HG02610 (cell line): ENCODE data around the gene ATXN7L3.
A peak's percentile ranks its signal among the peaks of the same experiment; 100 is the strongest.

ENCODE experiments used
- ATAC-seq: cut with Tn5 transposase; IDR thresholded peaks from one replicate; pipeline ENCODE4 v1.9.1; 2021; ENCODE audit warnings: mild to moderate bottlenecking, moderate library complexity; ENCODE audit not compliant: unreplicated experiment

ATXN7L3 gene

DNA sequence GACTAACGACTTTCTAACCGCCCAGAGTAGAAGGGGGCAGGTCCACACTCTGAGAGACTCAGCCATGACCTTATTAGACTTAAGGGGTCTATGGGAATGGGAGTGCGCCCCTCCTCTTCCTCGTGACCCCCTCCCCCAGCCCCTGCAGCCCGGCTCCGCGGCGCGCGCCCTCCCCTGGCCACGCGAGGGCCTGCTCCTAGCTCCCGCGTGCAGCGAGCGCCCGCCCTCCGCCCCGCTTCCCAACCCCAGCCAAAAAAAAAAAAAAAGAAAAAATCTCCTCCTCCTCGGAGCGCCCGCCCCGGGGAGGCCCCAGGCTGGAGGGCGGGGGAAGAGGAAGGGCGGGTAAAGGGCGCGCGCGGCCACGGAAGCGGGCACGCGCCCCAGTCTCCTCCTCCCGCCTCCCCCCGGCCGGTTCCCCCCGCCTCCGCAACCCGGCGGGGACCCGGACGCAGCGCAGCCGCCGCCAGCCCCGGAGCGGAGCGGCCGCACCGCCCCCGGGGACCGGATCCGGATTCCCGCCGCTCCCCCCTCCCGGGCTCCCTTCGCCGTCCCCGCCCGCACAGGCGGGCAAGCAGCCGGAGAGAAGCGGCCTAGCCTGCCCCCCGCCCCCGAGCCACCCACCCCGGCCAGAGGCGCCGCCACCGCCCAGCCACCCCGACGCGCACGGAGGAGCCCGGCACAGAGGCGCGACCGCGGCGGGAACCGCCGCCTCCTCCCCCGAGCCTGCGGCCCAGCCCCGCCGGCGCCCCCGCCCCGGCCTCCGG is 18.8 kb upstream of the ATXN7L3 start:
- peak; percentile 36 for ATAC-seq

DNA sequence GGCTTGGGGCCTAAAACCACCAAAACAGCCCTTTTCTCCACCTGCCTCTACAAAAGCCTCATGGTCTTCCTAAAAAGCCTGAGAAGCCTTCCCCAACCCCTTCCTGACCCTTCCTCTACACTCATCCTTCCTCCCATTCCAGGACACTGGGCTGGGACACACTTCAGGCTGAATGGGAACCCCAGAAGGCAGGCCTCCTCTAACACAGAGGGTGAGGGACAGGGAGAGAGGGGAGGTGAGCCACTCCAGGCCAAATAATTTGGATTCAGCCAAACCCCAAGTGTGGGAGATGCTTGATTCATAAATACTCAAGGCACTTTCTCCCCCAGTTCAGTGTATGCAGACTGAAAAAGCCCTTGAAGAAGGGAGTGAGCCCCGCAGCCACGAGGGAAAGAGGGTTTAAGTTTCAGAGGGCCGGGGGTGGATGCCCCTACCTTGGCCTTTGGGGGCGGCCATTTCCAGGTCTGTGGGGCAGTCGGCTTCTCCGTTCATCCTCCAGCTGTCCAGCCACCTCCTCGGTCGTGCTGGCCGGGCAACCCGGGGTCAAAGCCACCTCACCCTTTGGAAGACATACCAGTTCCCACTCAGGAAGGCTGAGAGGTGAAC is 18.2 kb upstream of the ATXN7L3 start:
- ATAC-seq, result no peak

DNA sequence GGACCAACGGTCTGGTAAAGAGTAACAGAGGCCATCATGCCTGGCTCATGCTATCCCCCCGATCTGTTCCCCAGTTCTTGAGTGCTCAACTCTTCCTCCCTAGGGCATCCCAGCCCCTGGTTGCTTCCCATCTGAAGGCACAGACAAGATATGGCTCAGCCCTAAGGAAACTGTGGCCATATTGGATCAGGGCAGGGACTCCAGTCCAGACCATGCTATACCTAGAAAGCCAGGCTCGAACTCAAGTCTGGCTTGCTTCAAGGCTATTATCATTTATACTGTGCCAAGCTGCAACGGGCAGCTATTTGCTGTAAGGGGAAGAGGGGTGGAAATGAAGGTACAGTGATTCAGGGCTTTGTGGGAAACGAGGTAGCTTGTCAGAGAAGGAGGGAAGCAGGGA is 17.0 kb upstream of the ATXN7L3 start:
- no peak for ATAC-seq

DNA sequence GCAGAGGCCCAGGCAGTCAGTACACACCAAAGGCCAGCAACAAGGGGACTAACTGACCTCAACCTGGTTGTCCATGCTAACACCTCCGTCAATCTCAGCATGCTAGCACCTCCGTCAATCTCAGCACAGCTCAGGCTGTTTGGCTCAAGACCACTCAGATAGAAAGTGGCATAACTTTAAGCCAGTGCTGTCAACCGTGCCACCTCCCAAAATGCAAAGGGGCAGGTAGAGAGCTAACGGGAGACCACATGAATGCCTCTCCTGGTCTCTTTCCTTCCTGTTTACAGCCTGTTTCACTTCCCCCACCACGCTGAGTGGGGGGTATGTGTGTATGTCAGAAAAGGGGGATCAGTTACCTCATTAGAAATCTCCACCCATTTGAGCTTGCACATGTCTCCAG is 16.5 kb upstream of the ATXN7L3 start:
- no peak for ATAC-seq

DNA sequence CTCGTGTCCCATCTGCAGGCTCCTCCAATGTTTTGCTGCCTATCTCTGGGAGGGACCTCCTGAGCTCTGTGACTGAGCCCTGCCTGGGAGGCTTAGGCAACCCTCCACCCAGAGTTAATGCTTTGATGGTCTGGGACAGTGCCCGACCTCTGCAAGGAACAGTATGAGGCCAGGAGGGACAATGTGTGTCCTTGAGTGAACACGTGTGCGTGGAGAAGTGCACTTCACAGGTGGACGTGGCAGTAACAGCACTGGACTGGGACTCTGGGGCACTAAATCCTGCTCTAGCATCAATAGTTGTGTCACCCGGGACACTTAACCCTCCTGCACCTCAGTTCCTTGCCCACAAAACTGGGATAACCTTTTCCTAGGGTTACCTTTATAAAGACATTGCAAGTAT is 15.2 kb upstream of the ATXN7L3 start:
- no peak for ATAC-seq

DNA sequence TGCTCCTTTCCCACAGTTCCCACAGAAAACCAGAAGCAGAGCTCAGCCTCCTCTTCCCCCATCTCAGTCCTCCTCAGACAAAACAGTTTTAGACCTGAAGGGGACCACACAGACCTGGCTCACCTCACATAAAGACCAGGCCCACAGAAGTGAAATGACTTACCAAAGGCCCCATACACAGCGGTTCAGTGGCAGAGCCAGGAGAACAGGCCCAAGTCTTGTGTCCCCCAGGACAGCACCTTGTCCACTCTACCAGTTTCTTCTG is 14.5 kb upstream of the ATXN7L3 start:
- no peak for ATAC-seq

DNA sequence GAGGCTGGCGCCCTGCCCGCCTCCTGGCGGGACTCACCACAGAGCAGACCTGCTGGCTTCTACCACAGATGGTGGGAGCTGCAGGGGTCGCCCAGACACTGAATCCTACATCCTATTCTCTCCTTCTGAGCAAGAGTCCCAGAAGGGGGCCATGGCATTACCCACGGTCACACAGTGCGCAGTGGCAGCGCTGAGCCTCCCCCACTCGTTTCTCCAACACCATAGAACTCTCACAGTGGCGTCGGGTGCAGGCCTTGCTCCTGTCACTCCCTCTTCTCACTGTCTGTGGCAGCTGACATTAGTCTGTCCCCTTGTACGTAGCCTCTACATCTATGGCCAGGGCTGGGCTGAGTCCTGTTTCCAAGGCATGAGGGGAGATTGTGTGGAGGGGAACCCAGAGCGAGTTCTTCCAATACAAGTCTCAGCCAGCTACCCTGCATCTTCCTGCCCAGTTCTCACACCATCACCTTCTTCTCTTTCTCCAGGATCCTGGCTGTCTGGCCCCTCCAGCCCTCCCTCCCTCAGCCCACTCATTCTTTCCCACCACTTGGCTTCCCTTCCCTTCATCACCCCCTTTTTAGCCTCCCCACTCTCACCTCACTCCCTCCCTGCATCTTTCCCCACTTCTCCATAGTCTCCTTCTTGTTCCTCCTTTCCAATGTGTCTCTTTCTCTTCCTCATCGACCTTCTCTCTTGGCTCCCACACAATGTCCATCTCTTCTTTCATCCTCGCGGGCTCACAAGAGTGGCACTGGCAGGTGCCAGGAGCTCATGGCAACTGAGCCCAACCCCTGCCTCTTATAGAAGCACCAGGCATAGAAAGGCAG is 13.9 kb upstream of the ATXN7L3 start:
- no peak for ATAC-seq

DNA sequence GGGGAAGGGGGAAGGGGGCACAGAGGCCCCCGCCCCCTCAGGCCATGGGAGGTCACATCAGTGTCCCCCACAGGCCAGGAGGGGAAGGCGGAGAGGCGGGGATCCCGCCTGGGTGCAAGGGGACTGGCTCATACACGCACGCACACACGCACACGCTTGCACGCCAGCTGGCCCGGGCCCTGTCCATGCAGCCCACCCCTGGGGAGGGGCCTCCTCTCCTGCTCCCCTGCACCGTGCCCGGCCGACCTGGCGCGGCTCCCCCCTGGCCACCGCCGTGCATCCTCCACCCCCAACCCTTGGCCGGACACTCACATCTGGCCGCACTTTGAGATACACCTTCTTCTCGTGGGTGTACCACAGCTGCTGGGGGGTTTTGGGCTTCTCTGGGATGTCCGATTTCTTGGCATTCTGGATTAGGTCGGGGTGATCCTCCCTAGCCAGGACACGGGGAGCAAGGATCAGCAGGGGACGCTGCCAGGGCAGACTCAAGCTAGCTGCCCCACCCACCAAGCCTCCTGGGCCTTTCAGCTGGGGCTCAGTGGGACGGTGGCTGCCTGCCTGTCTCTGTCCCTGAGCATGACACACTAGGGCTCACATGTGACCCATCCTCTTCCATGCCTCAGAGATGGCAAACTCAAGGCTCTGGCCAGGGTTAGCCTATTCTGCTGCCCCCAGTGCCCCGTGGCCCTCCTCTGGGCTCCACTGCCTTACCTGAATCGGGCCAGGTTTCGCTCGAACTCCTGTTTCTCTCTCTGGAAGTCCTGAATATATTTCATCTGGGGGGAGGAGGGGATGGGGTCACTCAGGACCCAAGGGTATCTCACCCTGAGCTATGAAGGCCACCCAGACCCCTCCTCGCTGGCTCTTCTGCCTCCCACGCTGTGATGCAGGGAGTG is 13.1 kb upstream of the ATXN7L3 start:
- ATAC-seq, result no peak

DNA sequence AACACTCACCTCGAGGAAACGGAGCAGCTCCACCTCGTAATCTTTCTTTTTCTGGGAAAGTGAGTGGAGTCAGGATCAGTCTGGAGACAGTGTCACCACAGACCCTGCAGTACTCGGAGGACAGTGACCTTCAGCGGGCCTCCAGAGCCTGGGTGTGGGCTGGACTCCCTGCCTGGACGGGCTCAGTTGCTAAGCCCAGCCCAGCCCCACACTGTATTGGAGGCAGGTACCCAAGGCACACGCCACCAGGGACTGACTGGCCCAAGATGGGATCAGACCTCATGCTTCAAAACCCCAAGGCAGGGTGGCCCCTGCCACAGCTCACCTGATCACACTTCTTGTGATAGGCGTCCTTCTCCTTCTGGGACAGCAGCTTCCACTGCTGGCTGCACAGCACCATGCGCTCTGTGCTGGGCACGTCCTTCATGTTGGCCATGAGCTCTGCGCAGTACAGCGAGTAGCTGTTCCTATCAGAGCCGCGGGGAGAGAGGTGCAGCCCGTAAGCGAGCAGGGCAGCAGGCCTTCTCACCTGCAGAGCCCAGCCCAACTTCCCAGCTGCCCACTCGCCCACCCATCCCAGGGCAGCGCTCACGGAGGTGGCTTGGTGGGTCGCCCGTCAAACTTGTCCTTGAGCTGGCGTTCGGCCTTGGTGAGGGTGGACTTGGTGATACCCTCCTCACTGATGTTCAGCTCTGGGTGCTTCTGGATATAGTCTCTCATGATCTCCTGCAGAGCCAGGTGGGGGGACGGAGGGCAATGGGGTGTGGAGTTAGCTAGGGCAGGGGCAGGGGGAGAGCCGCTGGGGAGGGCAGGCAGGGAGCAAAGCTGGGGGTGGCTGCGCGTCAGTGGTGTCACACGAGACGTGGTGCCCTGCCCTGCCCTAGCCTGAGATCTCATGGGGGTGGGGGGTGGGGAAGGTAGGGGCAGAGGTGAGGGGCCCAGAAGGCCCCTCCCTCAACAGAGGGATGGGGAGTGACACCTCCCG is 11.9 kb upstream of the ATXN7L3 start:
- no peak for ATAC-seq

DNA sequence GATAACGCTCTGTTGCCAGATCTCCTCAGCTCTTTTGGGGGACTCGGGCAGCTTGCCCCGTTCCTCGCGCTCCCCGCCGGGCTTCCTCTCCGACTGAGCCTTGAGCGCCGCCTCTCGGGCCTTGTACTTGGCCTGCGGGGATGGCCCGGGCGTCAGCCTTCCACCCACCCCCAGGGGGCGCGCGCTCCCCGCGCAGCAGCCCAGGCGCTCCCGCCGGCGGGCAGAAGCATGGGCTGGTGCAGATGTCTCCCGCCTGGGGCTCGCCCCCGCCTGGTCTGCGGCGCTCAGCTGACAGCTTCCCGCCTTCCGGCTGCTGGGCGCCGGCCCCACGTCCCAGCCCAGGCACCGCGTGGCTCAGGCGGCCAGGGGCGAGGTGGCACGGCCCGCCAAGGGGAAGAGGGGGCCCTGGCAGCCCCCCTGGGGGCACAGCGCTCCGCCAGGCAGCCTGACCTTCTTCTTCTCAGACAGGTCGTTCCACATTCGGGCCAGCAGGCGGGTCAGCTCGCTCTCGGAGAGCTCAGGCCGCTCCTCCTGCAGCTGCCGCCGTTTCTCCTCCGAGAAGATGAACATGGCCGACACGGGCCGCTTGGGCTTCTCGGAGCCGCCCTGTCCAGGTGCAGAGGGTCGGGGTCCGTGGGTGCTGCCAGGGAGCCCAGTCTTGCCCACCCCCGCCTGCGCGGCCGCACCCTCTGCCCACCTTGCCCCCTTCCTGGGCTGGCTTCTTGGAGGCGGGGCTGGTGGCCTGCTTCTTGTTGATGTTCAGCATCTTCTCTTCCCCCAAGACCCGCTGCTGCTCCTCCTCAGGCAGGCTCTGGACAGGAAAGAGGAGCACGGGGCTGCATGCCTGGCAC is 10.9 kb upstream of the ATXN7L3 start:
- peak; percentile 74 for ATAC-seq

DNA sequence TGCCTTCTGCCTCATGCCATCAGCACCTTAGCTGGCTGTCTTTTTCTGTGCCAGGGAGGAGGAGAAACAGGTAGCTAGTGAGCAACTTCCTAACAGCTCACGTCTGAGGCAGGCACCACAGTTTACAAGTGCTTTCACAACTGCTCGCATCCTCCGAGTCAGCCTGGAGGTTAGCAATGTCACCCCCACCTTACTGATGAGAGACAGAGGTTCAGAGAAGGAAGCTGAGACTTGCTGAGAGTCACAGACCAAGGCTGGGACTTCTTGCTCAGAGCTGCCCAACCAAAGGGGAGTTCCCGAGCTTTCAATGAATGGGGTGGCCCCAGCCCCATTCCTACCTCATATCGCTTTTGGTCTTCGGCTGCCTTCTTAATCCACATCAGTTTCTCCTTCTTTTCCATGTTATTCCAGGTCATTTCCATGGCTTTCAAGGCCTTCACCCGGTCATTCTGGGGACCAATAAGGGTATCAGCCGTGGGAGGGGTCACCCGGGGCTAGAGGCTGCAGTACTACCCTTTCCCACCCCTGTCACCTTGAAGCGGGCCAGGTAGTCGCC is 10.2 kb upstream of the ATXN7L3 start:
- ATAC-seq, result peak; percentile 42

DNA sequence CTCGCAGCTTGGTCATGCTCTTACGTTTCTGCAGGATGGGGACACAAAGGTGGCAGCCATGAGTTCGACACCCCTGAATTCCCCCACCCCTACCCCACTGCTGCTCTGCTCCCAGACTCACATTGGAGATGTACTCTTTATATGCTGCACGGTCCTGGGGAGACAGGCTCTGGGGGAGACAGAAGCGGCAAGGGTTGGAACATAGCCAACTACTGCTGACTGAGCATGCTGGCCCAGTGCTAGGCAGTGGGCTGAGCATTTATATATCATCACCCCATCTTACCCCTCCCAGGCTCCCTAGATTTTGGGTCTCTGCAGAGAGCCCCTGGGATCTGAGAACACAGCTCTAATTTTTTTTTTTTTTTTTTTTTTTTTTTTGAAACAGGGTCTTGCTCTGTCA is 8.1 kb upstream of the ATXN7L3 start:
- ATAC-seq, result no peak

DNA sequence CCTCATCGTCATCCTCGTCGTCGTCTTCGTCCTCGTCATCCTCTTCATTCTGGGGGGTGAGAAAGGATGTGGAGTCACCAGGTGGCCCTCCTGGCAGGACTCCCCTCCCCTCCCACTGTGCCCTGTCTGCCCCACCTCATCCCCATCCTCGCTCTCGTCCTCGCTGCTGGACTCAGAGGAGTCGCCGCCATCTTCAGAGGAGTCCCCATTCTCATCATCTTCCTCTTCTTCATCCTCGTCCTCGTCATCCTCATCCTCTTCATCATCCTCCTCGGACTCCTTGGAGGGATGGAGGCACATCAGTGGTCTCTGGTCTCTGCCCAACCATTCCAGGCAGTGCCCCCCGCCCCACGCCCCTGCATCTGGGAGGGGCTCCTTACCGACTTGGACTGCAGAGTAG is 7.6 kb upstream of the ATXN7L3 start:
- no peak for ATAC-seq

DNA sequence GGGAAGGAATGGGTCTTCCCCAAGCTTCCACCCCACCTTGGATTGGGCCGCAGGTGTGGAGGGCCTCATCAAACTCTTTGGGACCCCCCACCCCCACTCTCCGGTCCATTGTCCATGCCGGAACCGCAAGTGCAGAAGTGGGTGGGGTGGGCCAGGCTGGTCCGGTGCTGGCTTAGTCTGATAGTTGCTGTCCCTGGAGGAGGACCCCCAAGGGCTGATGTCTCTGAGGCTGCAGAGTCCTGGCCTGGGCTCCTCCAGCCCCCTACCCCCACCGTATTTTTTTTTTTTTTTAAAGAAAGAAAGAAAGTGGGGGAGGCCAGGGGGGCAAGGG is 7.1 kb upstream of the ATXN7L3 start:
- ATAC-seq, result no peak

DNA sequence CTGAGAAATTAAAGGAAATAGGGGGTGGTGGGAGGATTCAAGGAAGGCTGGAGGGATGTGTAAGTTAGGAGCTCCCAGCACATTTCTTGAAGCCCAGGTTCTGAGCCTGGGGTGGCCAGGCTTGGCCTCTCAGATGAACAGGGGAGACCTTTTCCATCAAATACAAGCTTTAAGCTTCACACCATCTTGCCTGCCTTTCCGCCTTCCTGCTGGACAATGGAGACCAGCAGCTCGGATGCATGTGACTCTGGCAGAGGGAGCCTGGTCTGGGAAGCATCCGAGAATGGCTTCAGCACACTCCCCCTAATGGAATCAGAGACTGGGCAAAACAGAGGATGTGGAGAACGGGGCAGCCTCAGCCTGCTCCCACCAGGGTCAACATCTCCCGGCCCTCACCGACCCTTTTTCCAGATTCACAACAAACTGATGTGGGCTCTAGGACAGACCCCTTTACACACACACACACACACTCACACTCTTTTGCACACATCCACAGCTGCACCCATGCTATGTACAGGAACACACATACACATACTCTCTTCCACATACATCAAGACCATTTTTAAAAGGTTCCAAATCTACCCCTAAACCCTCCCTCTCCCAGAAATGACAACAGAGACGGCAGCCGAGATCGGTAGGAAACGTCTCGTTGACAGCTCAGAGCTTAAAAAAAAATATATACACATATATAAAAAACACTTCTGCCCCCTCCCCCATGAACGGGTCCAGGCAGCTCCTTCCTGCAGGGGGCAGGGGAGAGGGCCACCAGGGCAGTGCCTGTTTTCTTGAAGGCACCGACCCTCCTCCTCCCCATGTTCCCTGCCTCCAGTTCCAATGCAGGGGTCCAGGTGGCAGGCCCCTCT is 6.5 kb upstream of the ATXN7L3 start:
- no peak for ATAC-seq

DNA sequence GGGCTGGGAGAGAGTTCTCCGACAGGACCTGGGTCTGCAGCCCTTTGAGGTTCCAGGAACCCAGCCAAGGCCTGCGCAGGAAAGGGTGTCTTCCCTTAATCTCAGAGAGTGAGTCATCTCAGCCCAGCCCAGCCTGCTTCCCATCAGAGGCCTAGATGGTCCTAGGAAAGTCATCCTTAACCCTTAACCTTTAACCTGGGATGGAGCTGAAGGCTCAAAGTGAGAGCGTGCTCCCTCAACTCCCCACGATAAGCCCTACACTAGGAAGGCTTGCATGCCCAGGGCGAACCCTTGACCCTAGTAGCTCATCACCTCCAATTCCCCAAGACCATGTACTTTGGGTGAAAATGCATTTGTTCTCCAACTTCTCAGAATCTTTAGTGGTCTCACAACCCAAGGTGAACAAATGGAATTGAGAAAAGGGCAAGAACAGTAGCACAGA is 4.8 kb upstream of the ATXN7L3 start:
- no peak for ATAC-seq

DNA sequence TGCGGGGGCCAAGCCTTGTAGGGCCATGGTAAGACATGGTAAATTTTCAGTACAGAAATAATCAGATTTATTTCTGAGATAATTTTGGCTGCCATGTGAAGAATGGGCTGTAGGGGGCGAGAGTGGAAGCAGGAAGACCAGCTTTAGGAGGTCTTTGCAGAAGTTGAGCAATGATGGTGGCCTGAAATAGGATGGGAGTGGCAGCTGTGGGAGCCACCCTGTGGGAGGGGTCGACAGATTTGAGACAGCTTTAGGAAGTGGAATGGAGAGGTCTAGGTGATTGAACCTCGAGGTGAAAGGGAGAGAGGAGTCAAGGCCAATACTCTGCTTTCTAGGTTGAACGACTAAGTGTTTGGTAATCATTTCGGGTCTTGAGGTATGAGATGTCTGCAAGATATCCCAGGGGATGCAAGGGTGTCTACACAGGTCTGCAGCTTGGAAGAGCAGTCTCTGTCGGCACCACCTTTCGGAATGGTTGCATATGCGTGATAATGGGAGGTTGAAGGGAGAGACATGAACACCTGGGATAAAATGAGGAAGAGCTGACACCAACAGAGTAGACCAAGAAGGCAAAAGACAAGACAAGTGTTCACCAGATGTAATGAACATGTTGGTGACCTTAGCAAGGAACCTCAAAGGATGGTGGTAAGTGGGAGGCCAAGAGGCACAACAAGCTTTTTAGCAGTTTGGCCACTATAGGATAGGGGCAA is 4.2 kb upstream of the ATXN7L3 start:
- ATAC-seq, result no peak
